Osteocyte (in vitro differentiated cells): ENCODE measurements around the gene DSTYK. TPM values are rescaled to one million over a fixed set of nuclear protein-coding genes. Genes with fewer than 3 reads are reported as not detected.
"Not testable (repeated sequence)": the region's sequence is repeated elsewhere in the genome, so short reads cannot be mapped to it uniquely, and the experiment has no call there.

ENCODE experiments used
- DNase-seq: peaks from one replicate; pipeline ENCODE4 v3.0.0; 2021; ENCODE audit warnings: mixed read lengths; ENCODE audit not compliant: unreplicated experiment; ENCODE audit errors: extremely low spot score
- H3K27ac Mint-ChIP-seq: one replicate; pipeline ENCODE4 v1.8.0; 2021; ENCODE audit warnings: mild to moderate bottlenecking, mixed read lengths; ENCODE audit not compliant: unreplicated experiment
- H3K27me3 Mint-ChIP-seq: one replicate; pipeline ENCODE4 v1.8.0; 2021; ENCODE audit warnings: mixed read lengths; ENCODE audit not compliant: unreplicated experiment
- H3K36me3 Mint-ChIP-seq: one replicate; pipeline ENCODE4 v1.8.0; 2021; ENCODE audit warnings: mixed read lengths; ENCODE audit not compliant: unreplicated experiment
- H3K4me1 Mint-ChIP-seq: one replicate; pipeline ENCODE4 v1.8.0; 2021; ENCODE audit warnings: mixed read lengths; ENCODE audit not compliant: unreplicated experiment
- H3K4me3 Mint-ChIP-seq: one replicate; pipeline ENCODE4 v1.8.0; 2021; ENCODE audit warnings: mild to moderate bottlenecking, moderate library complexity, mixed read lengths; ENCODE audit not compliant: unreplicated experiment
- H3K9me3 Mint-ChIP-seq: one replicate; pipeline ENCODE4 v1.8.0; 2021; ENCODE audit warnings: mixed read lengths; ENCODE audit not compliant: unreplicated experiment
- total RNA-seq: library from RNA; stranded (reverse); gene quantifications from 2 replicates; pipeline ENCODE4 v1.2.1, GENCODE V29; 2021
- TF ChIP-seq, protein P1 (sequence below): fragments of 200-600 bp; sonication (generic); IDR thresholded peaks from 2 replicates; pipeline ENCODE4 v1.5.0; 2021; ENCODE audit warnings: antibody characterized with exemption, mild to moderate bottlenecking, moderate library complexity

DSTYK gene
- total RNA-seq, 1 donor from 2014 or later = 15.3 TPM

DNA sequence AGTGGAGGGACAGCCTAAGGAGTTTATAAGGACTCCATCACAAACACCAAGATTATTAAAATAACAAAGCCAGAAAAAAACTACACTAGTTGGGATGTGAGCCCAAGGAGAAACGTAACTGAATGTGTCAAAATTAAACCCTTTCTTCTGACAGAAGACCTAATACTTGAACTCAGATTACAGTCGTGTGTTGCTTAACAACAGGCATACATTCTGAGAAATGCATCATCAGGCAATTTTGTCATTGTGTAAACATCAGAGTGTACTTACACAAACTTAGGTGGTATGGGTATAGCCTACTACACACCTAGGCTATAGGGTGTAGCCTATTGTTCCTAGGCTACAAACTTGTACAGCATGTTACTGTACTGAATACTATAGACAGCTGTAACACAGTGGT lies 23.4 kb downstream of the DSTYK start:
- Mint-ChIP-seq H3K4me3 (no peak overlapping the region), H3K36me3 (peaks cover 6% of the 10 kb centered on the region), H3K27me3 (no peaks in the 10 kb centered on the region), H3K4me1 (peaks cover 14% of the 10 kb centered on the region), H3K9me3 (no peaks in the 10 kb centered on the region), H3K27ac (no peak overlapping the region)
- DNase-seq = no peak
- TF ChIP-seq, protein P1, sequence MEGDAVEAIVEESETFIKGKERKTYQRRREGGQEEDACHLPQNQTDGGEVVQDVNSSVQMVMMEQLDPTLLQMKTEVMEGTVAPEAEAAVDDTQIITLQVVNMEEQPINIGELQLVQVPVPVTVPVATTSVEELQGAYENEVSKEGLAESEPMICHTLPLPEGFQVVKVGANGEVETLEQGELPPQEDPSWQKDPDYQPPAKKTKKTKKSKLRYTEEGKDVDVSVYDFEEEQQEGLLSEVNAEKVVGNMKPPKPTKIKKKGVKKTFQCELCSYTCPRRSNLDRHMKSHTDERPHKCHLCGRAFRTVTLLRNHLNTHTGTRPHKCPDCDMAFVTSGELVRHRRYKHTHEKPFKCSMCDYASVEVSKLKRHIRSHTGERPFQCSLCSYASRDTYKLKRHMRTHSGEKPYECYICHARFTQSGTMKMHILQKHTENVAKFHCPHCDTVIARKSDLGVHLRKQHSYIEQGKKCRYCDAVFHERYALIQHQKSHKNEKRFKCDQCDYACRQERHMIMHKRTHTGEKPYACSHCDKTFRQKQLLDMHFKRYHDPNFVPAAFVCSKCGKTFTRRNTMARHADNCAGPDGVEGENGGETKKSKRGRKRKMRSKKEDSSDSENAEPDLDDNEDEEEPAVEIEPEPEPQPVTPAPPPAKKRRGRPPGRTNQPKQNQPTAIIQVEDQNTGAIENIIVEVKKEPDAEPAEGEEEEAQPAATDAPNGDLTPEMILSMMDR = no peak

DNA sequence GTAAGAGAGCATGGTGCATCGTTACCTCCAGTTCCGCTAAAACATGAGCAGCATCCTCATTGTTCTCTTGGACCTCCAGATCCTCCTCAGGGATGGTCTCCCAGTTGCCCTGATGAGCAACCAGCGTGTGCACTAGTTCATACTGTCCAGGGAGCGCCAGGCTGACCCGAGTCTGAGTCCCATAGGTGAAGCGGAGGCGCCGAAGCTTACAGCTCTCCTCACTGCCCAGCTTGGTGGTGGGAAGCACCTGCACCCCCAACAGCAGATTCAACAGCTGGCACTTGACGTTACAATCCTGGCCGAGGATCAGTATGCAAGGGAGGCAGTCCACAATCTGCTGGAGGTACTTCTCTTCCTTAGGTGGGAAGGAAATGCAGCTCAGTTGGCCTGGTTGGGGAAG lies 24.1 kb downstream of the DSTYK start:
- TF ChIP-seq, protein P1 = no peak
- DNase-seq = no peak

DNA sequence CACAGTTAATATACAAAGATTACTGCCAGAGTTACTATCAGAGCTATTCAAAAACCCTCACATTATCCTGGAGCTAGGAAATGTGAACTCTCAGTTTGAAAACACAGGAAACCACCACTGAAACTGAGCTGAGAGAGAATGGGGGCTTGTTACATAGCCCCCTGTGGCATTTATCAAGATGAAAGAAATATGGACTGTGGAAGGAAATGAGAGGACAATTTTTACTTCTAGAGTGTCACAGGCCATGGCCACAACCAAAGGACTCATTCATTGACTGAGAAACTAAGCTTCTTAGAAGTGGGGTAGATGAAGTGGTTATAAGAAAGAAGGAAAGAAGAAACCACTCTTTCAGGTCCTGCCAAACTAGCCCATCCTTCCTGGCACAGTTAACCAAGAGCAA lies 25.3 kb downstream of the DSTYK start:
- TF ChIP-seq, protein P1 = no peak
- no peak for DNase-seq
- Mint-ChIP-seq H3K4me1 (peaks cover 11% of the 10 kb centered on the region), H3K9me3 (no peaks in the 10 kb centered on the region), H3K36me3 (peaks cover 11% of the 10 kb centered on the region), H3K4me3 (no peak overlapping the region), H3K27ac (no peak overlapping the region), H3K27me3 (no peaks in the 10 kb centered on the region)

More for the DNA sequence above, 24.1 kb downstream of the DSTYK start:
- Mint-ChIP-seq H3K9me3 (no peaks in the 10 kb centered on the region), H3K4me1 (peaks cover 14% of the 10 kb centered on the region), H3K36me3 (peaks cover 11% of the 10 kb centered on the region), H3K27ac (no peak overlapping the region), H3K27me3 (no peaks in the 10 kb centered on the region), H3K4me3 (no peak overlapping the region)

DNA sequence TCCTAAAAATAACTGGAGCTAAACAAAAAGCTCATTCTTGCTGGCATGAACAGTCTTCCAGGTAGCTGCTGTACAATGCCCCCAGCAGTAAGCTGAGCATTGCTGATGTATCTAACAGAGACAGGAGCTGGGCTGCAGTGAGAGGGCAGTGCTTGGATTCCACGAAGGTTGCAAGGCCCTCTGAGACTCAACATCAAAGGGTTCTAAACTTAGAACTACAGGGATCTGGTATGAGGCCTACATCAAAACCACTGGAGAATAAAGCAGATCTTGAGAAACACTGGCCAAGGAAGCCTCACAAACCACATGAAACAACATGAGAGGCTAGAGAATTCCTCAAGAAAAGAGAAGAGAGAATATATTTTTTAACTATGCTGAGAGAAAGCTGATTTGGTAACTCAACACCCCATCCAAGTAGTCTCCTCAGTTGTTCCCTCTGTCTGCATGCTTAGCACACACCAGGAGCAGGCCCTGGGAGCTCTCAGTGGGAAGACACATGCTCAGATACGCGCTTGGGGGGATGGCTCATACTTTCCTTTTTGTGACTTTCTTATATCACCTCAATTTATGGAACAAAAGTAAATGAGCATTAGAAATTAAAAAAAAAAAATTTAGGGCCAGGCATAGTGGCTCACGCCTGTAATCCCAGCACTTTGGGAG lies 27.7 kb downstream of the DSTYK start:
- no peak overlapping the region for H3K4me3 Mint-ChIP-seq
- TF ChIP-seq, protein P1 = no peak
- H3K9me3 Mint-ChIP-seq = no peaks in the 10 kb centered on the region
- no peaks in the 10 kb centered on the region for H3K27me3 Mint-ChIP-seq
- H3K27ac Mint-ChIP-seq = no peak overlapping the region
- no peak for DNase-seq
- peaks cover 26% of the 10 kb centered on the region for H3K4me1 Mint-ChIP-seq
- peaks cover 11% of the 10 kb centered on the region for H3K36me3 Mint-ChIP-seq

DNA sequence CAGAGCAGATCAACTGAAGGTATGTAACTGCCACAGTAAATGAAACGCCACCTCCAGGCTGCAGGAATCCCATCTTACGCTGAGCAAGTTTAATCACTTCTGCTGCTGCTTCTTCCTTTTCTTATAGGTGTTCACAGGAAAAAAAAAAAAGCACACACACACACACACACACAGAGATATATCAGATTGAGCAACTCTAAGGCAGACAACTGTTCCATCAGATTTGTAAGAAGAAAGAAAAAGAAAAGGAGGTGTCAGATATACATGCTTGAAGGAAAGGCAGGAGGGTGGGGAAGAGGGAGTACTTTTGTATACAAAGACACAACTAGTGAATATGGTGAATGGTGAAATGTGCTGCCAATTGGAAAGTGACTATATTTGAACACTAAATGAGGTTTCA lies 28.6 kb downstream of the DSTYK start:
- no peaks in the 10 kb centered on the region for H3K9me3 Mint-ChIP-seq
- H3K4me1 Mint-ChIP-seq = peaks cover 25% of the 10 kb centered on the region
- no peak for DNase-seq
- H3K36me3 Mint-ChIP-seq = peaks cover 11% of the 10 kb centered on the region
- TF ChIP-seq, protein P1 = no peak
- no peak overlapping the region for H3K27ac Mint-ChIP-seq
- no peak overlapping the region for H3K4me3 Mint-ChIP-seq
- no peaks in the 10 kb centered on the region for H3K27me3 Mint-ChIP-seq

DNA sequence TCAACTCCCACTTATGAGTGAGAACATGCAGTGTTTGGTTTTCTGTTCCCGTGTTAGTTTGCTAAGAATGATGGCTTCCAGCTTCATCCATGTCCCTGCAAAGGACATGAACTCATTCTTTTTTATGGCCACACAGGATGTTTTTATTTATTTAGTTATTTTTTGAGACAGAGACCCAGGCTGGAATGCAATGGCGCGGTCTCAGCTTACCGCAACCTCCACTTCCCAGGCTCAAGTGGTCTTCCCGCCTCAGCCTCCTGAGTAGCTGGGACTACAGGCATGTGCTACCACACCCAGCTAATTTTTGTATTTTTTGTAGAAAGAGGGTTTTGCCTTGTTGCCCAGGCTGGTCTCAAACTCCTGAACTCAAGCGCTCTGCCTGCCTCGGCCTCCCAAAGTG lies 31.2 kb downstream of the DSTYK start:
- H3K4me3 Mint-ChIP-seq, H3K9me3 Mint-ChIP-seq, H3K27me3 Mint-ChIP-seq, H3K36me3 Mint-ChIP-seq, DNase-seq: not testable (repeated sequence)
- Mint-ChIP-seq H3K4me1 (peaks cover 32% of the 10 kb centered on the region), H3K27ac (peak overlapping the region; percentile 76)
